GM10248 (cell line): Measurements from ENCODE around the gene MAPK14.

ENCODE experiments used
- CTCF ChIA-PET: fragments of 300-600 bp; sonication (Branson Sonifier 250); formaldehyde crosslinking; extraction: SDS; loops from one replicate; lab custom pipeline; 2021; ENCODE audit warnings: antibody characterized with exemption; lab: Yijun Ruan, JAX
- POLR2A ChIA-PET: fragments of 350-650 bp; sonication (Branson Sonifier 250); formaldehyde crosslinking; extraction: SDS; loops from one replicate; lab custom pipeline; 2020; ENCODE audit warnings: antibody characterized with exemption; lab: Yijun Ruan, JAX
- DNase-seq: peaks from one replicate; pipeline ENCODE4 v3.0.0; 2012; ENCODE audit errors: extremely low spot score
- TF ChIP-seq, protein P1 (sequence below): IDR thresholded peaks from 2 replicates; pipeline ENCODE4 v1.5.1; 2012; ENCODE audit warnings: mild to moderate bottlenecking, low read depth; ENCODE audit errors: extremely low read depth, missing control alignments, control extremely low read depth

MAPK14 gene

GRCh38 chr6:36054956-36055355 lies 27.3 kb downstream of the MAPK14 start:
- POLR2A ChIA-PET: no interaction called here
- TF ChIP-seq, protein P1, sequence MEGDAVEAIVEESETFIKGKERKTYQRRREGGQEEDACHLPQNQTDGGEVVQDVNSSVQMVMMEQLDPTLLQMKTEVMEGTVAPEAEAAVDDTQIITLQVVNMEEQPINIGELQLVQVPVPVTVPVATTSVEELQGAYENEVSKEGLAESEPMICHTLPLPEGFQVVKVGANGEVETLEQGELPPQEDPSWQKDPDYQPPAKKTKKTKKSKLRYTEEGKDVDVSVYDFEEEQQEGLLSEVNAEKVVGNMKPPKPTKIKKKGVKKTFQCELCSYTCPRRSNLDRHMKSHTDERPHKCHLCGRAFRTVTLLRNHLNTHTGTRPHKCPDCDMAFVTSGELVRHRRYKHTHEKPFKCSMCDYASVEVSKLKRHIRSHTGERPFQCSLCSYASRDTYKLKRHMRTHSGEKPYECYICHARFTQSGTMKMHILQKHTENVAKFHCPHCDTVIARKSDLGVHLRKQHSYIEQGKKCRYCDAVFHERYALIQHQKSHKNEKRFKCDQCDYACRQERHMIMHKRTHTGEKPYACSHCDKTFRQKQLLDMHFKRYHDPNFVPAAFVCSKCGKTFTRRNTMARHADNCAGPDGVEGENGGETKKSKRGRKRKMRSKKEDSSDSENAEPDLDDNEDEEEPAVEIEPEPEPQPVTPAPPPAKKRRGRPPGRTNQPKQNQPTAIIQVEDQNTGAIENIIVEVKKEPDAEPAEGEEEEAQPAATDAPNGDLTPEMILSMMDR: no peak
- DNase-seq: no peak
- CTCF ChIA-PET: no interaction called here

DNA sequence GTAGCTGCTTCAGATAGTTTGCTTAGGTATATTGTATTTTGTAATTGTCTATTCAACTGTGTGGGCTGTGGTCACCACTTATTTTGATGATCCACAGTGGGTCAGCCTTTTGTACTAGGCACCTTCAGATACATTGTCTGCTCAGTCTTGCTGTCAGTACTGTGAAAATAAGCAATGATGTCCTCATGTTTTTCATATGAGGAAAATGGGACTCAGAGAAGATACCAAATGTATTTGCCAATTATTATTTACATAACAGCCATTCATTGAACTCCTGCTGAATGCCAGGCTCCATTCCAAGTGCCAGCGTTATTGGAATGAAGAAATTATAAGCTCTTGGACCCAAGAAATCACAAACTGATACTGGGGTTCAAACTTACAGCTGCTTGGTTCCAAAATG lies 28.6 kb downstream of the MAPK14 start:
- POLR2A ChIA-PET: no interaction called here
- TF ChIP-seq, protein P1: no peak
- no peak for DNase-seq
- CTCF ChIA-PET: no interaction called here

DNA sequence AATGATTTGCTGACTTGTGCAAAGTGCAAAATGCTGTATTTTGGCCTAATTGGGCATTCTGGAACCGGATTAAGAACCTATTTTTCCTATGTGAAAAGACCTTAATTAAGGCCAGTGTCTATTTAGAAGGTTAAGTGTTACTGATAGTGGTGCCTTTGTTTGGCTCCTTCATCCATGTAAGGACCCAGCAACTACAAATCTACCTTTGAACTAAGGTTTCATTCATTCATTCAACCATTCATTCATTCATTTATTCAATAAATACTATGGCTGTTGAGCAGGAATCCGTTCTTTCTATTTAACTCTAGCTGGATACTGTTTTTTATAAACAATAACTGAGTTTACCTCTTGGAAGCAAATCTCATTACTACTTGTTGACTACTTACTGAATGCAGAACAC lies 33.6 kb downstream of the MAPK14 start:
- TF ChIP-seq, protein P1: no peak
- no peak for DNase-seq
- ChIA-PET POLR2A (interaction anchor here (0.6 kb wide), 1 partner anchor 33 kb away, joined by 3 read pairs; no protein-coding TSS in a partner anchor), CTCF (interaction anchor here (1.2 kb wide), 1 partner anchor 26 kb away, joined by 3 read pairs; no protein-coding TSS in a partner anchor)

DNA sequence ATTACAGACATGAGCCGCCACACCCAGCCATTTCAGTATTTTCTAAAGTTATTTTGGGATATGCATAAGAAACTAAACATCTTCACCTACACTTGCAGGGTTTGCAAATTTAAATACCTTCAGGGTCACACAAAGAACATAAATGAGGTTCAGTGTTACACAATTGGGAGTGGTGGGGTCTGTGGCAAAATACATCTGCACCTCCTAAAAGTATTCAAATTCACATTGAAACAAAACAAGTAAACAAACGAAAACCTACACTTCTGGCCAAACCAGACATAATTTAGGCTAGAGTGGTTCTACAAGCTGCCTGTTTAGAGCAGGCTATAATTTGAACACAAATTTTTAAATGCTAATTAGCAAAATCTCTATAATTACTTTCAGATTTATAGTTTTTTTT lies 34.6 kb downstream of the MAPK14 start:
- ChIA-PET POLR2A (no interaction called here), CTCF (interaction anchor here (0.7 to 1.5 kb wide), 3 partner anchors 12 to 35 kb away, joined by 3 to 4 read pairs (median 3); partner anchors contain the start of gene MAPK14)
- no peak for DNase-seq
- TF ChIP-seq, protein P1: no peak

GRCh38 chr6:36063318-36064060 lies 35.9 kb downstream of the MAPK14 start:
- ChIA-PET POLR2A (no interaction called here), CTCF (interaction anchor here (1.5 kb wide), 1 partner anchor 36 kb away, joined by 4 read pairs; the partner anchor contains the start of gene MAPK14)
- no peak for DNase-seq
- TF ChIP-seq, protein P1: no peak

DNA sequence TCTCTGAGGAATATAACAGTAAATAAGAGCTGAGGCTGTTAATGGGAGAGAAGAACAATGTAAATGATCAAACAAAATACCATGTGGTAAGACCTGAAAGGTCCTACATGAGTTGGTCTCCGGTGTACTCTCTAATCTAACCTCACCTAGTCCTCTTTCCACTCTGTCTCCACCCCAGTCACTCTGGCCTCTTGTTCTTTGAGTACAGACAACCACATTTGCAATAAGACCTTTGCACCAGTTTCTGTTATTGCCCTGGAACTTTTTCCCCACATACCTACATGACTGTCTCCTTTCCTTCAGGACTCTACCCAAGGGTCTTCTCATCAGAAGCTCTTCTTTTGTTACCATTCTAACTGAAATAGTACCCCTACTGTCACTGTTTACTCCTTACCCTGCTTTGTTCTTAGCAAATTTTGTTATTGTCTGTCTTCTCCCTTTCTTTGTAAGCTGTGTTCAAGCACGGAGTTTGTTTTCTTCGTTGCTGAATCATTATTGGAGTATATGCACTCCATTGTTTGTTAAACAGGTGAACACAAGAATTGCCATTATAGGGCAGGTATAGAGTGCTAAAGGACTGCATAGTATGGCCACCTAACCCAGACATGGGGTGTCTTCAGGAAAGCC lies 37.3 kb downstream of the MAPK14 start:
- DNase-seq: no peak
- POLR2A ChIA-PET: no interaction called here
- TF ChIP-seq, protein P1: no peak
- CTCF ChIA-PET: interaction anchor here (1.0 to 1.5 kb wide), 3 partner anchors 14 to 37 kb away, joined by 4 to 6 read pairs (median 4); partner anchors contain the start of gene MAPK14
